Dedifferentiated amniotic fluid mesenchymal stem cell (primary cell): ENCODE data around the gene ACTN3.
"Not testable (repeated sequence)": the region's sequence is repeated elsewhere in the genome, so short reads cannot be mapped to it uniquely, and the experiment has no call there.

Experiments used
- DNase-seq: peaks from one replicate; pipeline ENCODE4 v3.0.0-alpha.2; 2016; ENCODE audit errors: extremely low spot score

Gene ACTN3

GRCh38 chr11:66546368-66546965 is at the start of gene ACTN3:
Gene ACTN3, plus strand, starts transcription at chr11:66546903. Its CDS starts 35 bp downstream, at chr11:66546938.
- no peak for DNase-seq

DNA sequence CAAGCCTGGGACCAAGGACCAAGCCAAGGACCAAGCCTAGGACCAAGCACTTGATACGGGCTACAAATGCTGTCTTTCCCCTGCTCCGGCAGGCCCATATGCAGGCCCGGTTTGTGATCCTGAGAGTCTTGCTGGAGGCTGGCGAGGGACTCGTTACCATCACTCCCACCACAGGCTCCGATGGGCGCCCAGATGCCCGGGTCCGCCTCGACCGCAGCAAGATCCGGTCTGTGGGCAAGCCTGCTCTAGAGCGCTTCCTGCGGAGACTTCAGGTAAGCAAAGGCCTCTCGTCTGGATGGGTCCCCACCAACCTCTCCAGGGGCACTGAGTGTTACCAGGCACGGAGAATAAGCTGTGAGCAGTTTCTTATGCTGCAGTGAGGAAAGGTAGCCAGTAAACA is 49.5 kb upstream of the ACTN3 start:
- DNase-seq, result no peak

- DNase-seq, result no peak
Measured at GRCh38 chr11:66498506-66498905, 48.2 kb upstream of the ACTN3 start.

GRCh38 chr11:66505276-66505816 is 41.4 kb upstream of the ACTN3 start:
- no peak for DNase-seq

DNA sequence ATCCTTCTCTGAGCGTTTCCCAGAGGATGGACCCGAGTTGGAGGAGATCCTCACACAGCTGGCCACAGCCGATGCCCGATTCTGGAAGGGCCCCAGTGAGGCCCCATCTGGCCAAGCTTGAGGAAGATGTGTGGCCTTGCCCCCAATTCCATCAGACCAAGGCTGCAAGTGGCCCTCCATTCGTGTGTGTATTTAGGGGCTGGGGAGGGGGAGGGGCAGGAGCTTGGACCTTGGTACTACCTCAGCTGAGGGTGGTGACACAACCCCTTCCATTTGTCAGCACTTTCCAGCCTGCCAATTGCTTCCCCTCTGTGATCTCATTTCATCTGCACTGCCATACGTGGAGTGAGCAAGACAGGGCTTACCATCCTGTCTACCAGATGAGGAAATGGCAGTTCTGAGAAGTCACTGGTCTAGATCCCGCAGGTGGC is 37.6 kb upstream of the ACTN3 start:
- DNase-seq, result no peak

GRCh38 chr11:66510271-66510989 is 36.3 kb upstream of the ACTN3 start, which contains the start of gene BBS1:
Gene BBS1, plus strand, starts transcription at chr11:66510635. Its CDS starts 25 bp downstream, at chr11:66510660.
- DNase-seq, result peak; percentile 79

GRCh38 chr11:66510990-66511339 is 35.7 kb upstream of the ACTN3 start:
- no peak for DNase-seq

DNA sequence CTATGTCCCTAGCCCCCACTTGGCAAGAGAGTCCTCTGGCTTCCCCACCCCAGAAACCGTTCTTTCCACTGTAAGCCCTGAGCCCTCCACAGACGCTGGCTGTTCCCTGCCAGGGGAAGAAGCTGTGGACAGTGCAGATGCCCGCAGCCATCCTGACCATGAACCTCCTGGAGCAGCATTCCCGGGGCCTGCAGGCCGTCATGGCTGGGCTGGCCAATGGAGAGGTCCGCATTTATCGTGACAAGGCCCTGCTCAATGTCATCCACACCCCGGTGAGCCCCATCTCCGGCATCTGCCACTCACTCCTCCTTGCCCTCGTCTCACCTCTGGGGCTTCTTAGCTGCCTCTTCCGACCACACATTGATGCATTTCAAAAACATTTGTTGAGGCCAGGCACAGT is 23.1 kb upstream of the ACTN3 start:
- no peak for DNase-seq

DNA sequence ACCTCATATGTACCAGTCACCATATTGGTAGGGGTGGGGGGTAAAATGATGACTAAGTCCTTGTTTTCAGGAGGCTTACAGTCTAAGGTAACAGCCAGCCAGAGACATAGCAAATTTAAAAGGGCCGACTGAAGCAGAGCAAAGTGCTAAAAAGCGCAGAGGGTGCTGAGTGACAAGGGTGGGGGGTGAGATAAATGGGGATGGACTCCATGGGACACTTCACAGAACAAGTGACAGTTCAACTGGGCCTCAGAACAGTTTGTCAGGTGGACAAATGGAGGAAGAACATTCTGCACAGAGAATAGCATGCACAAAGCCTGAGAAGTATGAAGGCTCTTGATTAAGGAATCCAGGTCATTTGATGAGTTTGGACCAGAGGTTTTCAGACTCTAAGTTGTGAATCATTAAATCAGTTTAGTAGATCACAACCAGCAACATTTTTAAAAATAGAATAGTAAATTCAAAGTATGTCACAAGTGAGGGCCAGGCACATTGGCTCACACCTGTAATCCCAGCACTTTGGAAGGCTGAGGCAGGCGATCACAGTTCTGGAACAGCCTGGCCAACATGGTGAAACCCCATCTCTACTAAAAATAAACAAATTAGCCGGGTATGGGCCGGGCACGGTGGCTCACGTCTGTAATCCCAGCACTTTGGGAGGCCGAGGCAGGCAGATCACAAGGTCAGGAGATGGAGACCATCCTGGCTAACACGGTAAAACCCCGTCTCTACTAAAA is 22.2 kb upstream of the ACTN3 start:
- DNase-seq, result no peak

- DNase-seq, result no peak
Measured at GRCh38 chr11:66529069-66529468, 17.6 kb upstream of the ACTN3 start.

DNA sequence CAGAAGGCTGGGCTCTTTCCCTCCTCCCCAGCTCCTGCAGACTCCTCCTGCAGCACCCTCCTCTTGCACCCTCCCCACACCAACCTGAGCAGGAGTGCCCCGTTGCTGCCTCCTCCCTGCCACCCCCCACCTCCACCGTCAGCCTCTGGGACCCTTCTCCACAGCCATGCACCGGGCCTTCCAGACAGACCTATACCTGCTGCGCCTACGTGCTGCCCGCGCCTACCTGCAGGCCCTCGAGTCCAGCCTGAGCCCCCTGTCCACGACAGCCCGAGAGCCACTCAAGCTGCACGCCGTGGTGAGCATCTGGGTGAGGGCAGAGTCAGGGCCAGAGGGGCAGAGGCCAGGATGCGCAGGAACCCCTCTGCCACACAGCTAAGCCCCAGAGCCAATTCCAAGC is 17.0 kb upstream of the ACTN3 start:
- DNase-seq, result no peak

- DNase-seq, result peak; percentile 4
Measured at GRCh38 chr11:66530927-66531709, 15.6 kb upstream of the ACTN3 start.

DNA sequence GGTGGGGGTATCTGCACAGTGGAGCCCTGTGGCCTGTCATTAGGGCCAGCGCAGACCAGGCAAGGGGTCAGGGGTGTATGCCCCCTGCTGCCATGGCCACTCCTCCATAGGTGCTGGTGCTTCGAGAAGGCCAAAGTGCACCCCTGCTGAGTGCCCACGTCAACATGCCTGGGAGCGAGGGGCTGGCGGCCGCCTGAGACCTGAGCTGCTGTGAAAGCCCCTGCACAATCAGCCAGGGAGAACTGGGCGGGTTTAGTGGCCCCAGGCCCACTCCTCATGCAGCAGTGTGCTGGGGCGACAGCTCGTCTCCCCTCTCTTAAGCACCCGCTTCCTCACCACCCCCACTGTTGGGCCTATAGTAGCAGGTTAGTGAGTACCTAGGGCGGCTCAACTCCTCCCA is 14.9 kb upstream of the ACTN3 start:
- DNase-seq, result no peak

- DNase-seq, result no peak
Measured at GRCh38 chr11:66532784-66533183, 13.9 kb upstream of the ACTN3 start.

DNA sequence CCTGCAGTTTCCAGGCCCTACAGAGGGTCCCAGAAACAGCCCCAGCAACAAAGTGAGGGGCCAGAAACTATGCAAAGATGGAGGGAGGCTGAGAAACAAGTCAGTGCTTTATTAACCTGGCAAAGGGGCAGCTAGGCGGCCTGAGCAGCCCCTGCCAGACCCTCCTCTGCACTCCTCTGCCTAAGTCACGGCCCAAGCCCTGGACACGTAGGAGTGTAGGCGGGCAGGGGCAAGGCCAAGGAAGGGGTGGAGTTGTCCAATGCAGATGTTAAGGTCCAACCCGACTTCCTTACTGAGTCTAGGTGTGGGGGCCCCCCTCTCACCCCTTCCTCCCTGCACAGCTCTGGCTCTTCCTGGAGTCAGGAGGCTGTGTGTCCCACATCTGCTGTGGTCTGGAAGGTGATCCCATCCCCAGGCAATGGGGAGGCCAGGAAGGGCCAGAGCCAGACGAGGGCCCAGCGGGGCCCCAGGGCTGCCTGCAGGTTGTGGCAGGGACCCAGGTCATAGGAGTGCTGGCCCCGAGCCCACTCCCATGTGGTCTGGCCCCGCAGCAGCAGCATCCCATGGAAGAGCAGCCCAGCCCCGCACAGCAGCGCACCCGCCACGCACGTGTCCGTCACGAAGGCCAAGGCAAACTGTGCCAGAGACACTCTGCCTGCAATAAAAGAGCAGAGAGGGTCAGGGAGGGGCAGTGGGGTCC is 7.4 kb upstream of the ACTN3 start:
- no peak for DNase-seq

DNA sequence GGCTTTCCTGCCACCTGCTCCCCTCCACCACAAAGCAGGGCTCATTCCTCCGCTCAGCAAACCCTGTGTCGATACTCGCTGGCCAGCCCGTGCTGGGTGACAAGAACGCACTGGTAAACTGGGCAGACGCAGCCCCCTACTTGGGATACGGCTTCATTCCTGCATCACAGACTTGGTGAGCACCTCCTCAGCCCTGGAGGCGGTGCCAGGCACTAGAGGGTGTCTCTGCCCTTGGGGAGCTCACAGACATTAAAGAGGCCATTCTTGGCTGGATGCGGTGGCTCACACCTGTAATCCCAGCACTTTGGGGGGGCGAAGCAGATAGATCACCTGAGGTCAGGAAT is 6.9 kb upstream of the ACTN3 start:
- DNase-seq, result no peak

DNA sequence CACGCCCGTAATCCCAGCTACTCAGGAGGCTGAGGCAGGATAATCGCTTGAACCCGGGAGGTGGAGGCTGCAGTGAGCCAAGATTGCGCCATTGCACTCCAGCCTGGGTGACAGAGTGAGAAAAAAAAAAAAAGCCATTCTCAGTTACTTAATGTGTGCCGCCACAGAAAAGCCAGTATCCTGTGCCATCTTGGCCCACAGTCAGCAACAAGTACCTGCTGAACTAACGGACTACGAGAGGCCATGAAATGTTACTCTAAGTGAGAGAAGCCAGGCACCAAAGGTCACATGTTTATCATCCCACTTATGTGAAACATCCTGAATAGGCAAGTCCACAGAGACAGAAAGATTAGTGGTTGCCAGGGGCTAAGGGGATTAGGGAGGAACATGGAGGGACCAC is 6.1 kb upstream of the ACTN3 start:
- not testable (repeated sequence) for DNase-seq

- no peak for DNase-seq
Measured at GRCh38 chr11:66541892-66542291, 4.8 kb upstream of the ACTN3 start.

- peak; percentile 21 for DNase-seq
Measured at GRCh38 chr11:66542362-66542761, 4.3 kb upstream of the ACTN3 start.

GRCh38 chr11:66543263-66544107 is 3.2 kb upstream of the ACTN3 start:
- DNase-seq, result no peak
